Suppressor macrophage treated with lipopolysaccharide for 4 hours (primary cell): ENCODE data around the gene MDFIC.
A peak's percentile ranks its signal among the peaks of the same experiment; 100 is the strongest.

Experiments
- DNase-seq: peaks from one replicate; pipeline ENCODE4 v3.0.0-alpha.2; 2020

MDFIC gene

DNA sequence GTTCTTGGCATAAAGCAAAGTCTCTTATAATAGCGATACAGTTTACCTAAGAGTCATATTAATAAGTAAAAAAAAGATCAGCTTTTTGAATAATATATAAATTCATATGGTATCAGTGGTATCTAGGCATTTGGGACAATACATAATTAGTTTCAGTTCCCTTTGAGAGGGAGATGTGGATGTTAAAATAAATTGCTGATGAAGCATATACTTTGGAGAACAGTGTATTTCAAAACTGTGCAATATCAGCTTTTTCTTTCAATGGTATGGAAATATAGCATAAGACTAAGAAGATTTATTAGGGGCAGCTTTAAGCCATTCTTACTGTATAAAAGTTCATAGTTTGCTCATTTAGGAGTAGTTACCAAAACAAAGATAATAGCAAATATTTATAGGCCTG, 35.5 kb downstream of the MDFIC start:
- DNase-seq, result peak; percentile 49

DNA sequence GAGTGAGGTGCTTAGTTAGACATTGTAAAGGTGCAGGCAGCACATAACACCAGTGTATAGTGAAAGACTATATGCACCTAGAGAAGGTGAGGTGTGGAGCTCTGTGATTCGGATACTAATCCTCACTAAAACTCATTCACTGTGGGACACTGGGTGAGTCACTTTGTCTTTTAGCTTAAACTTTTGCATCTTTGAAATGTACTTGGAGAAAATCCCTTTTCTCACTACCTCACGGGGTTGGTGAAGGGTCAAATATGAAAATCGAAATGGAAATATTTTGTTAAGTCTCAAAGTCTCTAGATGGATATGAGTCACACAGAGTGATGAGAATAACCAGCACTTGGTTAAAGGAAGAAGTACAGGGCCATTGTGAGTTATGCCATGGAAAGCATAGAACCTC, 38.0 kb downstream of the MDFIC start:
- peak; percentile 28 for DNase-seq

DNA sequence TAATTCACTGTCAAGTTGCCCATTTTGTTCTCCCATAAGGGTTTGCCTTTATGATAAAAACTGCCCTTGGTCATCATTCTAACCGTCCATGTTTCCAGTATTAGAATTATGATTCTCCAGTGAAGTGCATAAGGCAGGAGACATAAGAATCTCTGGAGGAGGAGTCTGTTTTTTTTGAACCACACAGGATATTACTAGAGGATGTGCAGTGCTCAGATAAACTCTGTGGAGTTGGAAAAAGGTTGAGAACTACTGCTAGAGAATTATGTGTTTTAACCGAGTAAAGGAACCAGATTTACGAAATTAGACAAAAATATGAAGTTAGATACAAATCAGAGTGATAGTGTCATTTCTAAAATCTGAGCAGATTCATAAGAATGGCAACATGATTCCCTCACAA, 40.5 kb downstream of the MDFIC start:
- DNase-seq, result no peak

DNA sequence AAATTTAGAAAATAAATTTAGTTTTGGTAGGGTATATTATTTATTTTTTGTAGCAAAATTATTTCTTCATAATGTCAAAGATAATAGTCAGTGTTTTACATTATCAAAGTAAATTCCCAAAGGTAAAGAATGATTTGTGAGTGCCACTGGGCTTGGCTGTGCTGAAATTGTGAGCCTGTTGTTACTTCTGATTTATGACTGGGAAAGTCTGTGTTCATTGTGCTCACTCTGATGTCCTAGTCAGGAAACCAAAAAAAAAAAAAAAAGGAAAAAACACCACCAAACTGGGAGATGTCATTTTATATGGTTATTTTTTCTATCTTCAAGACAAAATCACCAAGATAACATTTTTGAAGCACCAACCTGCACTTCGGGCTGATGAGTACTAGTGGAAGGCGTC, 44.3 kb downstream of the MDFIC start:
- DNase-seq, result no peak

DNA sequence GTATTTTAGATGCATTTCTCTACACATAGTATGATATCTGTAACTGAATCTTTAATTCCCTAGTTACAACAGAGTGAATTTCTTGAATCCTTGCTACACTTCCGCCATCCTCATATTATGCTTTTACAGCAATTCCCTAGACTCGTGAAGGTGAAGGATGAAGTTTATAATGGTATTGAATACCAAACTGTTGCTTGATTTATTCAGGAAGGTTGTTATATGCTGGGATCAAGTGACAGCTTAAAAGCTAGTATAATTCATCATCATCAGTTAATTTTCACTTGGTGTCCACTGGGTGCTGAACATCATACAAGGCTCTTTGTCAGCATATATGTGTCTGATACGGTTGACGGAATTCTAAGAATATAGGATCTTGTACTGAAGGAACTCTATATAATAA, 47.2 kb downstream of the MDFIC start:
- no peak for DNase-seq

DNA sequence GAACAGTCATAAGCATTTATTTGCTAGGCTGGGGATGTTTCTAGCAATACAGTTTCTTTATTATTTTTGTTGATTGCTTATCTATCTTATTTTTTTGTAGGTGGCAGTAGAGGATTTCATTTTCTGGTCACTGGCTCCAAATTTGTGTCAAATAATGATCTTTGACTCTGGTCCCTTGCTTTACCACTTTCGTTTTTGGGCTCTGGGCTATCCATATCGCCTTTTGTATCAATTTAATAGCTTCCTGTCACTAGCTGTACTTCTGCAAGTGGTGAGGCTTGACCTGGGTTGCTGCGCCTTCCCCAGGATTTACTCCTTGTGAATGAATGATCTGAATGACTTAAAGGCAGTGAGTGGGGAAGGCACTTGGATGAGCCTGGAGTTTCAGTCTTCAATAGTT, 48.4 kb downstream of the MDFIC start:
- DNase-seq, result no peak

DNA sequence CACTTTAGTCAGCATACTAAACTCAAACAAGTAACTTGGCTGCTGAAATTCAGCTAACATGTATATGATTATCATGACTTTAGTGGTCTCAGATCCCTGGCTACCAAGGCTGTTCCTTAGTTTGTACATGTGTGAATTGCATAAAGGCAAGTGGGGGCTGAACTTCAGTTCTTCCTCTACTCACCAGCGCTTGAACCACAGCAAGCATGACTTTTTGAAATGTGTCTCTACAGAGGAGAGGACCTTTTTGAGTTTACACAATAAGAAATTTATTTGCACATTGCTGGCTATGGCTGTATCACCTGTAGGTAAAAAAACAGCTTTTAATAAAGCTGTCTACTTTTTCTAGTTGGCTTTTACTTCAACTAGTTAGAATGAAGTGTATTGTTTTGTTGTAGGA, 48.8 kb downstream of the MDFIC start:
- no peak for DNase-seq

DNA sequence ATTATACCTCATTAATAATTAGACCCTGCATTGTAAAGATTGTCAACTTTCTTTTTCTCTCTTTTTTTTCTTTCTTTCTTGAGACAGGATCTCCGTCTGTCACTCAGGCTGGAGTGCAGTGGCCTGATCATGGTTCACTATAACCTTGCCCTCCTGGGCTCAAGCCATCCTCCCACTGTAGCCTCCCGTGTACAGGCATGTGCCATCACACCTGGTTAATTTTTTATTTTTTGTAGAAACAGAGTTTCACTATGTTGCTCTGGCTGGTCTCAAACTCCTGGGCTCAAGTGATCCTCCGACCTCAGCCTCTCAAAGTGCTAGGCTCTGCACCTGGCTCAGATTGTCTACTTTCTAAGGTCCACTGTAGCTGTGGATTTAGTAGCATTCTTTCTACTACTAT, 50.7 kb downstream of the MDFIC start:
- DNase-seq, result no peak

DNA sequence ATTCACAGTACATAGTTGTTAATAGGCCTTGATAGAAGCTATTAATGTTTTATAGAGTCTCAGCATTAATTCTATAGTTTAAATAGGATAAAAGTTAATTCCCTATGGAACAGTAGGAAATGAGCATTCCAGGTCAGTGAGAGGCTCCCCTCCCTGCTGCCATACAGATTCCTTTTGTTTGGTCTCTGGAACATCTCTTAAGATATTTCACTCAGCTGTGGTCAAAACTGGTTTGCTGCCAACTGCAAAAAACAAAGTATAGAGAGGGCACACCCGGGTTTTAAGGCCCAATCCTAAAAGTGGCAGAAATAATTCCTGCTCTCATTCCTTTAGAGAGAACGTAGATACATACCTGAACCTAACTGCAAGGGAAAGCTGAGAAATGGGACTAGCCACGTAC, 51.3 kb downstream of the MDFIC start:
- DNase-seq, result no peak

DNA sequence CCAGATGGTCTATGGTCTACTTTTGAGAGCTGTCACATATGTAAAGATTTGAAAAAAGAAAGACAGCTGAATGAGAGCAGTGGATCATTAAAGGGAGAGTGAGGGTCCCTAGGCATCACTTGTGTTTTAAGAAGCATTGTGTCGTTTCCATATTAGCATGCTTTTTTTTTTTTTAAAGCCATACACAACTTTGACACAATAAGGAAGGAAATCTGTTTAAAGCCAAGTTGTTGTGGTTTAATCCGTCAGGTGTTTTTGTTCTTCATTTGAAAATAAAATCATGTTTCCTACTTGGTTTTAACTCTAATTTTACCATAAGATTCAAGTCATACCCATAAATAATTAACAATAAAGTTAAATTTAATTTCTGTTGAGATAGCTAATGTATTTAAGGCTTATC, 53.5 kb downstream of the MDFIC start:
- no peak for DNase-seq

DNA sequence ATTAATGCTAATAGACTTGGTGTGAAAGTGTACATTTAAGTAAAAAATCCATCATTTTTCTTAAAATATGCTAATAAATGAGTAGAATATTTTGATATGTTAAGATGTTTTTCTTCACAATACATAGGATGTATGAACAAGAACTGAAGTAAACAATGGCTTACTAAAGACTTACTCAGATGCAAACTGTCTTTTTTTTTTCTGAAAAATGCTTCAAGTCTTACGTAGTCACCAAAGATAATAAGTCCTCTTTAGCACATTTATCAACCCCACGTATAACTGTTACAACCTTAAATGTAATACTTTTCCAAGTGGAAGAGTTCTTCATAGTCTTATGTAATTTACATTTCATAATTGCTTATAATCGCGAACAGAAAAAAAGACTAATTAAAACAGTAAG, 54.8 kb downstream of the MDFIC start:
- DNase-seq, result no peak

DNA sequence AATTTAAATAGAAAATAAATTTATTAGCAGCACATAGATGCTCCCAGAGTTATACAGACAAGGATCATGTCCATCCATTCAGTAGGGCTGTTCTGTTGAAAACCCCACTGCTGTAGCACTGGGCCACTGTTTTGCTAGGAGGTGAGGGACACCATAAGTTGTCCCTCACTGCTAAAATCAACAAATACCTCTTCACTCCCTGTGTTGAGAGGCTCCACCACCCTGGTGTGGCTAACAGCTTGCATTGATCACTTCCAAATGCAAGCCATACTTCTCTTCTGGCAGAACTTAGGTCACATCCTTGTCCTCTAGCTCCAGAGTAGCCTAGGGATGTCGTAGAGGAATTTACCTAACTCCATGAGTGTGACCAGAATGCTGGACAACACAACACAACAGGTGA, 55.4 kb downstream of the MDFIC start:
- no peak for DNase-seq

DNA sequence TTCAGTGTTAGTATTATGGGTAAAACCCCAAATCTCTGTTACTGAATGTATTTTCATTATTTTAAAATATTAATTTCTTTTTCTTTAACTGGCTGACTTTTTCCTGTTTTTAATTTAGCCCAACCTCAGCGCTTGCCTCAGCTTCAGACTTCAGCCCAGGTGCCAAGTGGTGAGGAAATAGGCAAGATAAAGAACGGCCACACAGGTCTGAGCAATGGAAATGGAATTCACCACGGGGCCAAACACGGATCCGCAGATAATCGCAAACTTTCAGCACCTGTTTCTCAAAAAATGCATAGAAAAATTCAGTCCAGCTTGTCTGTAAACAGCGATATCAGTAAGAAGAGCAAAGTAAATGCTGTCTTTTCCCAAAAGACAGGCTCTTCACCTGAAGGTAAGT, 57.5 kb downstream of the MDFIC start:
- no peak for DNase-seq

DNA sequence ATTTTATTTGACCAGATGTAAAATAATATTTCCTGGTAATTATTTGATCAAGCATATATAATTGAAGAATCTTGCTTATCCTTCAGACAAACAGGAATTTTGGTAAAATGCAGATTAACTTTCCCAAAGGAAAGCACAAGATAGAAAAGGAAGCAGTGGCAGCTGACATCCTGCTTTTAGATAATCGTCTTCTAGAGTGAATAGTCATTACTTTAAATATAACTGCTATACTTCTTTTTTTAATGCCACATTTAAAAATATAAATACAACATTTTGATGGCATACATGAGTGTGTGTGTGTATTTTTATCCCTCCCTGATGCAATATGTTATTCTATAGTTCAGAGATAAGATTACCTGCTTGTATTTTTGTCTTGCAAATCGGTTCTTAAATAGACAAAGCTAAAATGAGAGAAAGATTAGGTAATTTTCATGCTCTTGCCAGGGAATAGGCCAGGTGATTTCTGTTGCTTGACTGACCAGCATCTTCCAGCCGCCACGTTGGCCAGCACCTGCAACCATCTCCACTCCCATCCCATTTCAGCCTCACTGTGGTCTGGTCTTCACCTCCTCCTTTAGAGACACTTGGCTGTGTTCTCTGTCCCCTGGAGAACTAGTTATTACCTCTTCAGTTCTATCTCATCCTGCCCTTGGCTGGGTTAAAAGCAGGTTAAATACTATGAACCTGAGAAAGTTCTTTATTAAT, 58.1 kb downstream of the MDFIC start:
- no peak for DNase-seq

DNA sequence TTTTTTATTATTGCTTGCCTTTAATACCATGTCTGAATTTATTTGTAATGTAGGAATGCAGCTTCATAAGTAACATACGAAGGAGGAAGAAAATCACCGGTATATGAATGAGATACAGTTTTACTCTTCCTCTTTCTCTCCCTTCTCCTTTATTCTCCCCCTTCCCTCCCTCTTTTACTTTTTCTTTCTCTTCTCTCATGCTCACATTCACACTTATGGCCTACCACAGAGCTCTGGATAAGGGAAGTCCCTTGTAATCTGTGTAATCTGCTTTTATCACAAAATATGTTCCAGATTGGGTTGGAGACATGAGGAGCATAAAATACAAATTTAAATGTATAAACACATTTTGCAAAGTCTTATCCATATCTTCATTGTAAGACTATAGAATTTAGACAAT, 59.4 kb downstream of the MDFIC start:
- peak; percentile 30 for DNase-seq

DNA sequence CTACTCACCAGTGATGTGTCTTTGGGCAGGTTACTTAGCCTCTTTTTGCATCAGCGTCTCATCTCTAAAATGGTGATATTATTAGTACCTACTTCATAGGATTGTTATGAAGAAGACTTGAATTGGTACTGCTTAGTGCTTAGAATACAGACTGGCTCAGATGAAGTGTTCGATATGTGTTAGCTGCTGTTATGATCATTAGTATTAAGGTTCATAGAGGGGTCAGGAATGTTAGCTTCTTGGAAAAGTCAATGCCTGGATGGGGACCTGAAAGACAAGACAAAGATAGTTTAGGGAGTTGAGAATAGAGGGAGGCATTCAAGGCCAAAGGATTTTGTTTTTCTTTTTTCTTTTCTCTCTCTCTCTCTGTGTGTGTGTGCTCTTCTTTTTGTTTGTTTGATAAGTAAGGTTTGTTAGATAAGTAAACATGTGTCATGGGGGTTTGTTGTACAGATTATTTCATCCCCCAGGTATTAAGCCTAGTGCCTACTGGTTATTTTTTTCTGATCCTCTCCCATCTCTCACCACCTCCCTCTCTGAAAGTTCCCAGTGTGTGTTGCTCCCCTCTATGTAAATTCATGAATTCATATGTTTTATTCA, 63.3 kb downstream of the MDFIC start:
- no peak for DNase-seq

DNA sequence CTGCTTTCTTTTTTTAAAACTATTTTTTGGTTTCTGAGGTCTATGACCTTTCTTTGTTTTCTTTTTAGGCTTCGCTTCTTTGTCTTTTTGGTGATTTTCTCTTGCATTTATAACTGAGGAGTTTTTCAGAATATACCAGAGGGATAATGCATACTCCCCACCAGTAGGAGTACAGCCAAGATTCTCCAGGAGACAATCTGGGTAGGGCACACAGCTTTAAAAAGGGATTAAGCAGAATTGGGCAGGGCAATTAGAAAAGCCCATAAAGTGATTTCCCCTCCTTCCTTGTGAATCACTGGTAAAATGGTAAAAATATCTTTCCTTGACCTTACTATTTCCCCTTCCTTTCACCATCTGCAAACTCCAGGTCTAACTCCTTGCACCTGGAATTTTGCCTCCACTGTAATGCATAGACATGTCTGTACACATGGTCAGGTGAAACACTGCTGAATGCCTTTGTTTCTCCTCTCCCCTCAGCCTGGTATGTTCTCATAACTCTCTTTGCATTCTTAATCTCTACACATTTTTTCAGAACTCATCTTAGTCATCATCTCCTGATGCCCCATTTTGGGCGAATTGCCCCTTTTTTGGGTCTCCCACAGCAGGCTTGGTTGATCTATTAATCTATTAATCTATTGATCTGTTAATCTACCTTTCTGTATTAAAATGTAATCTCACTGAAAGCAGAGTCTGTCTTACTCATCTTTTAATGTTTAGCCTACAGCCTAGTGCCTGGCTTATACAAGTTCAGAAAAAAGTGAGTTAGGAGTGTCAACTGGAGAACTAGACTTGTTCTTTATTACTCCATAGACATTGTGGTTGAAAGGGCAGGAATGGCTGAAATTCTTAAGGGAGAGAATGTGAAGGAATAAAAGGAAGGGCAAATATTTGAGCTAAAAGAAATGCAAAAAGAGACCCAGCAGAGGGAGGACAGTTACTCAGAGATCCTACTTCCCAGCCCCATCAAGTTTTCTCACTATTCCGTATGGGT, 64.6 kb downstream of the MDFIC start:
- DNase-seq, result no peak

DNA sequence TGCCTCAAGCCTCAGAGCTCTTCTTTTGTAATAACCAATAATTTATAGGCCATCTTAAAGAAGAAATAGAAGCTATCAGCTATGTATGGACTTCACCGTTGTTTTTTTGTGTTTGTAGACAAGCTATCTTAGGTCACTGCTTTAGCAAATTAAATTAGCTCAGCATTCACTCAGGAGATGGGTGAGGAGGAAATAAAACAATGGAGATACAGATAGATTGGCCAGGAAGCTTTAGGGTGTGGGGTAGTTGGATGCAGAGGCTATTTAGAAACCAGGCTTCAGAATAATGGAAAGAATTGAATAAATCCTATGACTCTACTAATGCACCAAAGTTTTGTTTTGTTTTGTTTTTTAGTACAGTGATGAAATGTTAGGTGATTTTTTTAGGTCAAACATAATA, 66.1 kb downstream of the MDFIC start:
- no peak for DNase-seq

DNA sequence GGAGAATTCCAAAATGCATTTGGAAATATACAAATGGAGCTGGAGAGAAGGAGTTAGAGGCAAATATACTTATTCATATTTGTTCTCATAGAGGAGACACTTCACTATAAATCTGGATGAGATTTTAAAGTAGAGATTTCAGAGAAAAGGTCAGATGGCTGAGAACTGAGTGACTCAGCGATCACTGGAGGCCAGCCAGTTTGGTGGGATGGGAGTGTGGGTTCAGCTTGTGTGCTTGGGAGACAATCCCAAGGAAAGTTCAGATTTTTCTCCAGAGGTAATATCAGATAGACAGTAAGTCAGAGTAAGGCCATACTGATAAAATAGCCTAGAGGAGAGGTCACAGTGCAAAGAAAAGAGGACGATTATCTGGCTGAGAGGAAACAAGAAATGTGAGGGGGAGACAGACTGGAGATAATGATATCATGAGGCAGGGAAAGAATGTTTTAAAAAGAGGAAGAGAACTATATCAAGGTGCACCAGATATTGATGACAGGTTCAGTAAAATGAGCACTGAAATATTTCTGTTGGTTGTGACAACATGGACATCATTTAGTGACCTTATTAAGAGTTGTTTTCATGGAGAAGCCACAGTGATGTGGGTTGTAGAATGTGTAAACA, 67.0 kb downstream of the MDFIC start:
- DNase-seq, result peak; percentile 31

DNA sequence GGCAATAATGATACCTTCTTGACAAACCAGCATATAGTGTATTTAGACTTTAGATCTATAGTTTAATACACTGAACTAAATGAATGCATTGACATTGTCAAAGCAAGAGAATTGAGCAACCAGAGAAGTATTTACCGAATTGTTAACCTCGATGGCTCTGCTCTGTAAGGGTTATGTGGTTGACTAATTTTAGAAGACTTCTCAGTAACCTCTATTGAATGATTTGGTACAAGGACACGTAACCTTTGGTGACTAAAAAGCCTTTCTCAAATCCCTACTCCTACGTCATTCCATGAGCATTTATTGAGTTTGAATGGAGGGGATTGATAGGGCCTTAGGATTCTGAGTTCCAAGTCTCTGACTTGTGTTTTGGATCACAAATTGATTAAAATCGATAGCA, 67.6 kb downstream of the MDFIC start:
- DNase-seq, result no peak

DNA sequence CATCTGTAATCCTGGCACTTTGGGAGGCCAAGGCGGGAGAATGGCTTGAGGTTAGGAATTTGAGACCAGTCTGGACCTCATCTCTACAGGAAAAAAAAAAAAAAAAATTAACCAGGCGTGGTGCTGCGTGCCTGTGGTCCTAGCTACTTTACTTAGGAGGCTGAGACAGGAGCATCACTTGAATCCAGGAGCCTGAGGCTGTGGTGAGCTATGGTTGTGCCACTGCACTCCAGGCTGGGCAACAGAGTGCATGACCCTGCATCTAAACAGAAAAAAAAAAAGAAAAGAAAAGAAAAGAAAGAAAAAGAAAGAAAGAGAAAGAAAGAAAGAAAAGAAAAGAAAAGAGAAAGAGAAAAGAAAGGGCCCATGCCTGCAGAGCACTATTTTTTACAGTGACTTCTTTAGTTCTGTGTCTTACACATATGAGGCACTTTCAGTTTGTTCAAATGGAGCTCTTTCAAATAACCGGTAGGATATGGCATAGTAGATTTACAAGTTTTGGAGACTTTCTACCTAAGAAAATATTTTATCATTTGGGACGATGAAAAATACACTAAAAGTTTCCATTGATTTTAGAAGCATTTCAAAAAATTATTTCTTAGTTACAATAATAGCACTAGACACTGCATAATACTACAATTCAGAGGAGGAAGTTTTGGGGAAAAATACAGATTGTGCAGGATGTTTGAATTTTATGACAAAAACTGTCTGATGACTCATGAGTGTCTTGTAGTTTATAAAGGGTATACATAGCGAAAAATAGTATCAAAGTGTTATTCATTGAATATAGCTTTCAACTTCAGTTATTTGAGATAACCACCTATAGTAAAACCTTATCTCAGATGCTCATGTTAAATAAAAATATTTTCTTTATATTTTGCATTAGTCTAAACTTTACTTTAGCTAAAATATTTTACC, 75.9 kb downstream of the MDFIC start:
- peak; percentile 24 for DNase-seq

DNA sequence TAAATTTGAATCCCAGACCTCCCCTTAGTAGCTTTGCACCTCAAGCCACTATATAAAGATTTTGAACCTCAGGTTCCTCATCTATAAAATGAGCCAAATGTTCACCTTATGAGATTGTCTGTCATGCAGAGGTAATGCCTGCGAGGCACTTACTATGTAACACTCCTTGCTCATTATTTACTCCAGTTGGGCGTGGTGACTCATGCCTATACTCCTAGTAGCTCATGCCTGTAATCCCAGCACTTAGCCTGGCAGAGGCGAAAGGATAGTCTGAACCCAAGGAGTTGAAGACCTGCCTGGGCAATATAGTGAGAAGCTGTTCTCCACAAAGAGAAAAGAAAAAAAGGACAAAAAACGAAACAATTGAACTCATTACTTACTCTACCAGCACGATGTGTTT, 82.2 kb downstream of the MDFIC start:
- no peak for DNase-seq
